HCT116 (cell line): ENCODE results near the gene PRKCZ. TPM values are rescaled to one million over a fixed set of nuclear protein-coding genes. Genes with fewer than 3 reads are reported as not detected.

ENCODE experiments used
- ATAC-seq: fragments of 200-7000 bp; cut with Tn5 transposase; 2 replicates; pipeline ENCODE4 v1.9.1; 2020; ENCODE audit warnings: mild to moderate bottlenecking, moderate library complexity
- BruUV-seq: library from RNA; stranded (reverse); fragments of 400-500 nt; replicated peaks from 2 replicates; lab custom pipeline; 2021; lab: Mats Ljungman, UMichigan
- CTCF ChIA-PET: fragments of 300-600 bp; sonication (Branson Sonifier 250); formaldehyde crosslinking; loops from one replicate; lab custom pipeline; 2021; ENCODE audit warnings: antibody characterized with exemption; lab: Charles Lee
- POLR2A ChIA-PET: fragments of 300-600, 350-600 bp; sonication (Branson Sonifier 250); formaldehyde crosslinking; loops from one replicate; lab custom pipeline; 2021; ENCODE audit warnings: antibody characterized with exemption; lab: Charles Lee
- RAD21 ChIA-PET, 2 experiments: fragments of 300-600 bp; sonication (Branson Sonifier 250); formaldehyde crosslinking; loops; one replicate each; lab custom pipeline; 2023; ENCODE audit warnings: low total read pairs in 2 of 2; ENCODE audit not compliant: uncharacterized antibody in 2 of 2, unreplicated experiment in 2 of 2, low non-redundant PET in 1 of 2; lab: Charles Lee
- DNase-seq: peaks from one replicate; pipeline ENCODE4 v3.0.0-alpha.2; 2010; ENCODE audit warnings: low read depth, low spot score
- H2AFZ ChIP-seq: fragments of 200-600 bp; shearing (Covaris generic), sonication (generic); 2 replicates; pipeline ENCODE4 v1.6.1; 2017; ENCODE audit warnings: low read depth, mixed run types, mixed read lengths, antibody characterized with exemption, low read length; ENCODE audit not compliant: poor library complexity, severe bottlenecking
- H3K27ac ChIP-seq: 2 replicates; pipeline ENCODE4 v1.5.1; 2012; ENCODE audit warnings: low read depth, low read length
- H3K27me3 ChIP-seq: fragments of 200-600 bp; sonication (generic); 2 replicates; pipeline ENCODE4 v1.6.1; 2016; ENCODE audit warnings: mixed run types, low read length, mixed read lengths; ENCODE audit not compliant: insufficient read depth
- H3K36me3 ChIP-seq, 2 experiments: fragments of 200-500 bp in 1 of 2; fragments of 200-600 bp in 1 of 2; sonication (Bioruptor generic) in 1 of 2; sonication (generic) in 1 of 2; 2 replicates each; pipeline versions ENCODE4 v1.5.1 to v1.6.1; 2014 to 2016; ENCODE audit warnings: low read length in 2 of 2, inconsistent platforms in 1 of 2, mixed read lengths in 1 of 2, mixed run types in 1 of 2; ENCODE audit not compliant: insufficient read depth in 2 of 2, control insufficient read depth in 1 of 2
- H3K4me1 ChIP-seq, 2 experiments: fragments of 200-600 bp in 1 of 2; sonication (generic) in 1 of 2; 2 replicates each; pipeline versions ENCODE4 v1.5.1 to v1.6.1; 2012 to 2017; ENCODE audit warnings: low read length in 2 of 2, inconsistent platforms in 1 of 2, mild to moderate bottlenecking in 1 of 2, mixed read lengths in 1 of 2, mixed run types in 1 of 2, moderate library complexity in 1 of 2; ENCODE audit not compliant: insufficient read depth in 2 of 2, control insufficient read depth in 1 of 2
- H3K4me2 ChIP-seq: fragments of 200-600 bp; sonication (generic); 2 replicates; pipeline ENCODE4 v1.6.1; 2017; ENCODE audit warnings: mixed run types, low read length, mixed read lengths
- H3K4me3 ChIP-seq, 2 experiments: fragments of 200-600 bp in 1 of 2; sonication (generic) in 1 of 2; replicated peaks in 1 of 2; 2 replicates each; pipeline ENCODE4 v1.5.1; 2011 to 2016; ENCODE audit warnings: low read length in 2 of 2, control low read depth in 1 of 2, low read depth in 1 of 2, mild to moderate bottlenecking in 1 of 2, mixed read lengths in 1 of 2, mixed run types in 1 of 2
- H3K79me2 ChIP-seq: fragments of 200-600 bp; sonication (generic); 2 replicates; pipeline ENCODE4 v1.6.1; 2017; ENCODE audit warnings: mild to moderate bottlenecking, mixed run types, low read length, moderate library complexity, mixed read lengths; ENCODE audit not compliant: insufficient read depth
- H3K9ac ChIP-seq: fragments of 200-600 bp; sonication (generic); 2 replicates; pipeline ENCODE4 v1.6.1; 2016; ENCODE audit warnings: low read length, mixed read lengths
- H3K9me2 ChIP-seq: fragments of 200-600 bp; sonication (generic), shearing (Covaris generic); 2 replicates; pipeline ENCODE4 v1.6.1; 2017; ENCODE audit warnings: mixed run types, mild to moderate bottlenecking, moderate library complexity; ENCODE audit not compliant: insufficient read depth
- H3K9me3 ChIP-seq, 2 experiments: fragments of 200-500 bp in 1 of 2; fragments of 200-600 bp in 1 of 2; sonication (Bioruptor generic) in 1 of 2; sonication (generic) in 1 of 2; 2 replicates each; pipeline ENCODE4 v1.6.1; 2014 to 2017; ENCODE audit warnings: low read length in 2 of 2, mixed read lengths in 2 of 2, inconsistent platforms in 1 of 2, low read depth in 1 of 2, mild to moderate bottlenecking in 1 of 2, mixed run types in 1 of 2, moderate library complexity in 1 of 2; ENCODE audit not compliant: control insufficient read depth in 1 of 2, insufficient read depth in 1 of 2
- H4K20me1 ChIP-seq: fragments of 200-600 bp; sonication (generic), shearing (Covaris generic); 2 replicates; pipeline ENCODE4 v1.6.1; 2017; ENCODE audit warnings: mixed run types, mild to moderate bottlenecking, moderate library complexity; ENCODE audit not compliant: insufficient read depth
- CBX3 ChIP-seq: IDR thresholded peaks from 2 replicates; pipeline ENCODE4 v1.6.1; 2012; ENCODE audit warnings: low read depth
- CTCF ChIP-seq, 3 experiments: fragments of 200-600 bp in 1 of 3; sonication (generic) in 1 of 3; IDR thresholded peaks in 2 of 3; conservative IDR thresholded peaks in 1 of 3; 2 replicates each; pipeline ENCODE4 v1.5.1; 2012 to 2017; ENCODE audit warnings: low read depth in 2 of 3, low read length in 2 of 3, antibody characterized with exemption in 1 of 3, borderline replicate concordance in 1 of 3, control low read depth in 1 of 3, mild to moderate bottlenecking in 1 of 3, mixed read lengths in 1 of 3, mixed run types in 1 of 3, moderate library complexity in 1 of 3; ENCODE audit not compliant: insufficient read depth in 1 of 3
- EGR1 ChIP-seq: IDR thresholded peaks from 2 replicates; pipeline ENCODE4 v1.6.1; 2012; ENCODE audit warnings: low read depth
- EZH2 ChIP-seq: fragments of 200-600 bp; sonication (generic); IDR thresholded peaks from 2 replicates; pipeline ENCODE4 v1.6.1; 2017; ENCODE audit warnings: antibody characterized with exemption, mixed run types
- EZH2phosphoT487 ChIP-seq: fragments of 200-600 bp; IDR thresholded peaks from 2 replicates; pipeline ENCODE4 v1.6.1; 2018; ENCODE audit warnings: antibody characterized with exemption, borderline replicate concordance
- FOSL1 ChIP-seq: IDR thresholded peaks from 2 replicates; pipeline ENCODE4 v1.6.1; 2012; ENCODE audit warnings: low read depth
- JUND ChIP-seq: IDR thresholded peaks from 2 replicates; pipeline ENCODE4 v1.6.1; 2012
- MAX ChIP-seq: IDR thresholded peaks from 2 replicates; pipeline ENCODE4 v1.6.1; 2012
- SRF ChIP-seq: IDR thresholded peaks from 2 replicates; pipeline ENCODE4 v1.6.1; 2012; ENCODE audit warnings: low read depth
- TCF7L2 ChIP-seq: IDR thresholded peaks from 2 replicates; pipeline ENCODE4 v1.7.0; 2011; ENCODE audit warnings: borderline replicate concordance, inconsistent platforms; ENCODE audit not compliant: insufficient read depth, insufficient read length; ENCODE audit errors: extremely low read depth
- YY1 ChIP-seq: IDR thresholded peaks from 2 replicates; pipeline ENCODE4 v1.6.1; 2011; ENCODE audit warnings: low read length, low read depth, moderate library complexity, mild to moderate bottlenecking; ENCODE audit not compliant: insufficient replicate concordance; ENCODE audit errors: extremely low read depth
- ZBTB33 ChIP-seq: IDR thresholded peaks from 2 replicates; pipeline ENCODE4 v1.6.1; 2011; ENCODE audit warnings: mild to moderate bottlenecking, low read length, moderate library complexity; ENCODE audit not compliant: insufficient replicate concordance; ENCODE audit errors: extremely low read depth
- ZFX ChIP-seq: fragments of 450-650 bp; IDR thresholded peaks from 2 replicates; pipeline ENCODE4 v1.6.1; 2017
- ZNF274 ChIP-seq: fragments of 200-500 bp; sonication (Bioruptor generic); IDR thresholded peaks from 2 replicates; pipeline ENCODE4 v1.6.1; 2014; ENCODE audit warnings: mild to moderate bottlenecking, low read depth, low read length, inconsistent platforms
- intact Hi-C: fragments of 100-400 bp; cut with micrococcal nuclease; formaldehyde crosslinking; loops from 2 replicates; pipeline ENCODE4 v1.10.0; 2022
- total RNA-seq: library from RNA; stranded (reverse); gene quantifications from one replicate; pipeline ENCODE4 v1.2.1, GENCODE V29; 2021; ENCODE audit not compliant: unreplicated experiment

Gene PRKCZ
- total RNA-seq, 1 experiment from 2014 or later = 46.8 TPM

GRCh38 chr1:2073382-2074230, 23.4 kb downstream of the PRKCZ start:
- no peak overlapping the region for H2AFZ ChIP-seq
- ATAC-seq (no peak), DNase-seq (no peak)
- no peaks in the 10 kb centered on the region for H3K27me3 ChIP-seq
- H3K27ac ChIP-seq = no peak overlapping the region
- H3K79me2 ChIP-seq = no peaks in the 10 kb centered on the region; the same call in 1 of the 2 replicates
- POLR2A ChIA-PET = no interaction called here
- no peaks in the 10 kb centered on the region for H3K9me2 ChIP-seq
- CTCF ChIA-PET = no interaction called here
- intact Hi-C loops = no loop called here
- no peak overlapping the region for H3K9ac ChIP-seq
- no TSS peak for BruUV-seq
- no peak for TF ChIP-seq EGR1
- TF ChIP-seq CTCF (IDR thresholded peaks at IDR 0.05 in 2 of 3, conservative IDR thresholded peaks at IDR 0.05 in 1 of 3; ENCODE audit: borderline replicate concordance in 1 of 3, insufficient read depth in 1 of 3, low read depth in 2 of 3, low read length in 2 of 3) = no peak
- TF ChIP-seq YY1 = no peak
- no peak for TF ChIP-seq ZFX
- no peak for TF ChIP-seq JUND
- TF ChIP-seq EZH2phosphoT487 = no peak
- no peak for TF ChIP-seq EZH2
- TF ChIP-seq SRF = no peak
- TF ChIP-seq TCF7L2 = no peak
- TF ChIP-seq ZNF274 = no peak
- TF ChIP-seq ZBTB33 = no peak
- no peak for TF ChIP-seq MAX
- no peak for TF ChIP-seq CBX3
- no peak for TF ChIP-seq FOSL1
- peaks cover 14 to 16% of the 10 kb centered on the region in 2 experiments; a peak in 3 of 4 replicates for H3K9me3 ChIP-seq
- no peaks in the 10 kb centered on the region for H4K20me1 ChIP-seq
- H3K4me2 ChIP-seq = no peak overlapping the region
- peaks cover 0 to 6% of the 10 kb centered on the region in 2 experiments; a peak in 1 of 4 replicates for H3K36me3 ChIP-seq
- H3K4me3 ChIP-seq = no peak overlapping the region
- RAD21 ChIA-PET = no interaction called here
- H3K4me1 ChIP-seq = no peaks in the 10 kb centered on the region
